Hepatocyte (in vitro differentiated cells): Measurements from ENCODE around the gene ZFYVE28.

Experiments
- EZH2 ChIP-seq: fragments of 200-600 bp; sonication (generic); IDR thresholded peaks from 2 replicates; pipeline ENCODE4 v1.6.1; 2016; ENCODE audit warnings: antibody characterized with exemption, mild to moderate bottlenecking, borderline replicate concordance
- TF ChIP-seq, protein P1 (sequence below): fragments of 200-600 bp; sonication (generic); IDR thresholded peaks from 2 replicates; pipeline ENCODE4 v1.5.1; 2016; ENCODE audit warnings: antibody characterized with exemption, mild to moderate bottlenecking; ENCODE audit not compliant: poor library complexity

DNA sequence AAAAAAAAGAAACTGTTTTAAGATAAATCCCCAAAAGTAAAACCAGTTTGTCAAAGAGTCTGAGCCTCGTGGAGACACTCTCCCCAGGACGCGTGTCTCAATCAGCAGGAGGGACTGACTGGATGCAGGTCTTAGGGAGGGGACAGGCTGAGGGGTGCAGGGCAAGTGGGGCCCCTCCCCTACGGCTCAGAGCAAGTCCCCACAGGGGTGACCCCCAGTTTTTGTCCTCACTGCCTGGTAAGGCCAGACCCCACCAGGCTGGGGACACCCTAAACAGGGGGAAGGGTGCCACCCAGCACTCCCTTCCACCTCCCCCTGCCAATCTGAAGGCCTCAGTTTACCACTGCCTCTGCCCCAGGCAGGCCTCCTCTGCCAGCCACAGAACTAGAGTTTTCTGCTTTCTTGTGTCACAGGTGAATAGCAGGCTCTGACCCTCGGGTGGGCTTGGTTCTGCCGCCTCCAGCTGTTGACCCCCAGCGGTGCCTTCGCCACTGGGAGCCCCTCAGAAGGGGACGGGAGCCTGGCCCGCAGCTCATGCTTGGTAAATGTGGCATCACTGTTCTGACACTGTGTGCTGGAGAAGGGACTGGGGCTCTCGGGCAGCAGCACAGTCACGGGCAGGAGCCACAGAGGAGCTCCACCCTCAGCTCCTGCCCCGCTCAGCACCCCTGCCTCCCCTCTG, 86.8 kb downstream of the ZFYVE28 start:
- TF ChIP-seq, protein P1, sequence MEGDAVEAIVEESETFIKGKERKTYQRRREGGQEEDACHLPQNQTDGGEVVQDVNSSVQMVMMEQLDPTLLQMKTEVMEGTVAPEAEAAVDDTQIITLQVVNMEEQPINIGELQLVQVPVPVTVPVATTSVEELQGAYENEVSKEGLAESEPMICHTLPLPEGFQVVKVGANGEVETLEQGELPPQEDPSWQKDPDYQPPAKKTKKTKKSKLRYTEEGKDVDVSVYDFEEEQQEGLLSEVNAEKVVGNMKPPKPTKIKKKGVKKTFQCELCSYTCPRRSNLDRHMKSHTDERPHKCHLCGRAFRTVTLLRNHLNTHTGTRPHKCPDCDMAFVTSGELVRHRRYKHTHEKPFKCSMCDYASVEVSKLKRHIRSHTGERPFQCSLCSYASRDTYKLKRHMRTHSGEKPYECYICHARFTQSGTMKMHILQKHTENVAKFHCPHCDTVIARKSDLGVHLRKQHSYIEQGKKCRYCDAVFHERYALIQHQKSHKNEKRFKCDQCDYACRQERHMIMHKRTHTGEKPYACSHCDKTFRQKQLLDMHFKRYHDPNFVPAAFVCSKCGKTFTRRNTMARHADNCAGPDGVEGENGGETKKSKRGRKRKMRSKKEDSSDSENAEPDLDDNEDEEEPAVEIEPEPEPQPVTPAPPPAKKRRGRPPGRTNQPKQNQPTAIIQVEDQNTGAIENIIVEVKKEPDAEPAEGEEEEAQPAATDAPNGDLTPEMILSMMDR: no peak
- TF ChIP-seq EZH2: no peak
